Measurements from ENCODE around the gene PPP1R13B.

The PPP1R13B gene

DNA sequence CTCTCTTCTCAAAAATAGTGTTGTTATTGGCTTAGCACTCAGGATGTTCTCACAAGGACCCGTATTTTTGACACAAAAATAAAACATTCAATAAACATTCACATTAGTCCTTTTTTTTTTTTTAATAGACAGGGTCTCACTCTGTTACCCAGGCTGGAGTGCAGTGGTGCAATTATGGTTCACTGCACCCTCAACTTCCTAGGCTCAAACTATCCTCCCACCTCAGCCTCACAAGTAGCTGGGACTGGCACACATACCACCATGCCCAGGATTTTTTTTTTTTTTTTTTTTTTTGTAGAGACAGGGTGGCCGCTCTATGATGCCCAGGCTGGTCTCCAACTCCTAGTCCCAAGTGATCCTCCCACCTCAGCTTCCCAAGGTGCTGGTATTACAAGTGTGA, 27.0 kb downstream of the PPP1R13B start:
- in situ Hi-C loops (cut with MboI; ENCODE audit: low pct_unique_long_range_greater_than_20kb, low sequenced_read_pairs, unreplicated experiment), result no loop called here
- no peak for DNase-seq (ENCODE audit: low spot score)
- TF ChIP-seq, protein P1, sequence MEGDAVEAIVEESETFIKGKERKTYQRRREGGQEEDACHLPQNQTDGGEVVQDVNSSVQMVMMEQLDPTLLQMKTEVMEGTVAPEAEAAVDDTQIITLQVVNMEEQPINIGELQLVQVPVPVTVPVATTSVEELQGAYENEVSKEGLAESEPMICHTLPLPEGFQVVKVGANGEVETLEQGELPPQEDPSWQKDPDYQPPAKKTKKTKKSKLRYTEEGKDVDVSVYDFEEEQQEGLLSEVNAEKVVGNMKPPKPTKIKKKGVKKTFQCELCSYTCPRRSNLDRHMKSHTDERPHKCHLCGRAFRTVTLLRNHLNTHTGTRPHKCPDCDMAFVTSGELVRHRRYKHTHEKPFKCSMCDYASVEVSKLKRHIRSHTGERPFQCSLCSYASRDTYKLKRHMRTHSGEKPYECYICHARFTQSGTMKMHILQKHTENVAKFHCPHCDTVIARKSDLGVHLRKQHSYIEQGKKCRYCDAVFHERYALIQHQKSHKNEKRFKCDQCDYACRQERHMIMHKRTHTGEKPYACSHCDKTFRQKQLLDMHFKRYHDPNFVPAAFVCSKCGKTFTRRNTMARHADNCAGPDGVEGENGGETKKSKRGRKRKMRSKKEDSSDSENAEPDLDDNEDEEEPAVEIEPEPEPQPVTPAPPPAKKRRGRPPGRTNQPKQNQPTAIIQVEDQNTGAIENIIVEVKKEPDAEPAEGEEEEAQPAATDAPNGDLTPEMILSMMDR (IDR thresholded peaks at IDR 0.05; ENCODE audit: extremely low read depth, insufficient read depth, missing control alignments), result no peak

DNA sequence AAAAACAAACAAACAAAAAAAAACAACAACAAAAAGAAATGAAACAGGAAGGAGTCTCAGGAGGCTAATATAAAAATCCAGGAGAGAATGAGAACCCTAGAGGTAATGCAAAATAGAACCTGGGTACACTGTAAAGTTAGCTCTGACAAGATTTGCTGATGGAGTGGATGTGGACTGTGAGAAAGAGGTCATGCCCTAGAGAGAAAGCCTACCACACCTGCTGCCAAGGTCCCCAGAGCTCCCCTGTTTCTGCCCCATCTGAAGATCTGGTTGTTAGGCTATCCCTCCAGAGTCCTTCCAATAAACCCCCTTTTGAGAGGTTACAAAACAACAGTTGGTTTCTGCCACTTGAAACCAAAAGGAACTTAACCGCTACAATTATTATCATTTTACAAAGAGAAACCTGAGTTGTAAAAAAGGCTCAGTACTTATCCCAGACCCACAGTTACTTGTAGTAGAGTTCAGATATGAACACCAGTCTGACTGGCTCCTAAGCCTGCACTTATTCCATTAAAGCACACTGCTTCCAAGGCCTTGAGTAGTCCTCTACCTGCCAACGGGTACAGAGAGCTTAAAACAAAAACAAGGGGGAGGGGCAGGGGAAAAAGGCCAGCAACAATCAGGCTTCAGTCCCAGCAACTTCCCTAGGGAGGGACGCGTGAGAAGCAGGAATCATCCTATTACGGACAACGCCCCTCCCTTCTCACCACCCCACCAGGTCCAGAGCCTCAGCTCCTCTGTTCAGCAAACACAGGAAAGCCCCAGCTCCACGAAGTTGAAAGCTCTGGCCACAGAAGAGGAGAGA, 27.7 kb downstream of the PPP1R13B start:
- TF ChIP-seq, protein P1 (IDR thresholded peaks at IDR 0.05; ENCODE audit: extremely low read depth, insufficient read depth, missing control alignments), result no peak
- DNase-seq (ENCODE audit: low spot score), result no peak
- in situ Hi-C loops (cut with MboI; ENCODE audit: low pct_unique_long_range_greater_than_20kb, low sequenced_read_pairs, unreplicated experiment), result no loop called here

DNA sequence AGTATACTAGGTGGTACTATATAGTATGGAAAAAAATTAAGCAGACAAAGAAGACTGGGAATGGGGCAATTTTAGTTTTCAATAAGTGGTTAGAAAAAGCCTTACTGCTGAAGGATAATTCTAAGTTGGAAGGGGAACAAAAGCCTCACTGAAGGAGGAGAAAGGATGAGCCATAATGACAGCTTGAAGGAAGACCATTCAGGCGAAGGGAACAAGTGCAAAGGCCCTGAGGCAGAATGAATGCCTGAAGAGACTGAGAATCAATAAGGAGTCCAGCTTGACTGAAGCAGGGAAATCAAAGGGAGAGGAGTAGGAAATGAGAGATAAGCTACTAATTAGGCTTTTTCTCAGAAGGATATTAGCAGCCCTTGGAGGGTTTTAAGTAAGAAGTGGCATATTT, 28.5 kb downstream of the PPP1R13B start:
- in situ Hi-C loops (cut with MboI; ENCODE audit: low pct_unique_long_range_greater_than_20kb, low sequenced_read_pairs, unreplicated experiment), result no loop called here
- no peak for DNase-seq (ENCODE audit: low spot score)
- TF ChIP-seq, protein P1 (IDR thresholded peaks at IDR 0.05; ENCODE audit: extremely low read depth, insufficient read depth, missing control alignments), result no peak

DNA sequence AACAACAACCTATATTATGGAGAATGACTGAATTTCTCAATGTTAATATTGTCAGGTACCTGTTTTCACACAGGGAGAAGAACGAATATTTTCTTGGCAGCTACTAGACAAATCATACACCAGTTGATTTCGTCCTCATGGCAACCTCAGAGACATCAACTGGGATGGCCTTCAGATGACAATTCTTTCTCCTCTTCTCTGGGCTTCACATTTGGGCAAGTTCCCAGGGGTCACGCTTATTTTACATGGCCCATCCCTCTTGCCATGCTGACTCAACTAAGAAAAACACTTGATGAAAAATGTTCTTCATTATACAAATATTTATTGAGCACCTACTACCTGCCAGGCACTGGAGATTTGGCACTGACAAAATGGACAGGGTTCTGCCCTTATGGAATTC, 29.0 kb downstream of the PPP1R13B start:
- DNase-seq (ENCODE audit: low spot score), result no peak
- TF ChIP-seq, protein P1 (IDR thresholded peaks at IDR 0.05; ENCODE audit: extremely low read depth, insufficient read depth, missing control alignments), result no peak
- in situ Hi-C loops (cut with MboI; ENCODE audit: low pct_unique_long_range_greater_than_20kb, low sequenced_read_pairs, unreplicated experiment), result no loop called here

DNA sequence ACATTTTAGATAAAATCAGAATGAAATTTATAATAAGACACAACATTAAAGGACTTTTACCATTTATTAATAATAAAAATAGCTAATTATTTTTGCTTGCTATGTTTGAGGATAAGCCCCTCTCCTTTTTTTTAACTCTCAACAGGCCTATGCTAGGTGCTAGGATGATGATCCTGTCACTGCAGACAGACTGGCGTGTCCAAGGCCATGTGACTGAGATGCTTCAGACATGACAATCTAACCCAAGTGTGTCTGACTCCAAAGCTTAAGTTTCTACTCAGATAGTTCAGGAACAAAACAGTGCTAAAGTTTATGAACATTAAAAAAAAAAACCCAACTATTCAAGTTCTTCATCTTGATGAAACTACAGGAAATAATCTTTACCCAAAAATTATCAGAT, 29.8 kb downstream of the PPP1R13B start:
- in situ Hi-C loops (cut with MboI; ENCODE audit: low pct_unique_long_range_greater_than_20kb, low sequenced_read_pairs, unreplicated experiment), result no loop called here
- DNase-seq (ENCODE audit: low spot score), result no peak
- TF ChIP-seq, protein P1 (IDR thresholded peaks at IDR 0.05; ENCODE audit: extremely low read depth, insufficient read depth, missing control alignments), result no peak

DNA sequence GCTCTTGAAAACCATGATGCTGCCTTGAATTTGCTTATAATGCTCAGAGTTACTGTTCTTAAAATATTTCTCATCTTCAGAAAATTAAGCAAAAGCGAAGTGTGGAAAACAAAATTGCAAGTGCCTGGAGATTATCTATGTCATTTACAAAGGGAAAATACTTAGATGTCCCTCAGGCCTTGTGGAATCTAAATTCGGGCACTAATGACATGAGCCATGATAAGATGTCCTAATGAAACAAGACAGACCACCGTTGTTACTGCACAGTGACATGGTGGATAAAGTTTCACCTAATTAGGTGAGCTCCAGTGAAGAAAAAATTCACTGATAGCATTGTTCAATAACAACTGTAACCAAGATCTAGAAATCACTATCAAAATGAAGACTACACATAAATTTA, 30.4 kb downstream of the PPP1R13B start:
- TF ChIP-seq, protein P1 (IDR thresholded peaks at IDR 0.05; ENCODE audit: extremely low read depth, insufficient read depth, missing control alignments), result no peak
- DNase-seq (ENCODE audit: low spot score), result no peak
- in situ Hi-C loops (cut with MboI; ENCODE audit: low pct_unique_long_range_greater_than_20kb, low sequenced_read_pairs, unreplicated experiment), result no loop called here
